A549 (cell line): ENCODE measurements around the gene RGS1. TPM values are rescaled to one million over a fixed set of nuclear protein-coding genes. Genes with fewer than 3 reads are reported as not detected.

Experiments used
- ATAC-seq, 2 experiments: fragments of 200-7000 bp in 1 of 2; fragments of >200 bp in 1 of 2; cut with Nextera tagmentation in 1 of 2; cut with Tn5 transposase in 1 of 2; 3 replicates each; pipeline versions ENCODE4 v1.8.0 to v1.9.1; 2018 to 2020; ENCODE audit warnings: mild to moderate bottlenecking in 1 of 2, moderate library complexity in 1 of 2
- CTCF ChIA-PET: fragments of 300-600 bp; sonication (Branson Sonifier 250); formaldehyde crosslinking; extraction: SDS; loops from one replicate; lab custom pipeline; 2021; ENCODE audit warnings: antibody characterized with exemption, inconsistent platforms; lab: Yijun Ruan, JAX
- POLR2A ChIA-PET: fragments of 350-600 bp; formaldehyde crosslinking; extraction: SDS; loops from one replicate; lab custom pipeline; 2021; ENCODE audit warnings: antibody characterized with exemption, inconsistent platforms; lab: Yijun Ruan, JAX
- DNase-seq, 2 experiments: peaks; one replicate each; pipeline versions ENCODE4 v3.0.0 to v3.0.0-alpha.2; 2011 to 2016; ENCODE audit warnings: low read depth in 1 of 2, low spot score in 1 of 2
- FAIRE-seq: peaks from 2 replicates; lab custom pipeline; 2011; peaks lifted over from hg19 to GRCh38; lab: Jason Lieb, UNC
- H3K27ac ChIP-seq, 2 experiments: fragments of >200 bp; sonication (Bioruptor Twin); formaldehyde crosslinking; 3 replicates each; pipeline ENCODE4 v1.5.1; 2016 to 2017
- H3K4me1 ChIP-seq: fragments of >200 bp; sonication (Bioruptor Twin); formaldehyde crosslinking; 3 replicates; pipeline ENCODE4 v1.6.1; 2016
- H3K4me2 ChIP-seq: fragments of >200 bp; sonication (Bioruptor Twin); formaldehyde crosslinking; 3 replicates; pipeline ENCODE4 v1.6.1; 2016
- H3K4me3 ChIP-seq: fragments of >200 bp; sonication (Bioruptor Twin); formaldehyde crosslinking; 3 replicates; pipeline ENCODE4 v1.5.1; 2016
- H3K9me3 ChIP-seq: fragments of >200 bp; sonication (Bioruptor Twin); formaldehyde crosslinking; 3 replicates; pipeline ENCODE4 v1.6.1; 2016
- BCL3 ChIP-seq: fragments of >200 bp; sonication (Bioruptor Twin); formaldehyde crosslinking; IDR thresholded peaks from 3 replicates; pipeline ENCODE4 v1.6.1; 2016
- CBX8 ChIP-seq: fragments of 200-600 bp; sonication (generic); IDR thresholded peaks from 2 replicates; pipeline ENCODE4 v1.6.1; 2016
- CHD4 ChIP-seq: fragments of 200-600 bp; sonication (generic); IDR thresholded peaks from 2 replicates; pipeline ENCODE4 v1.6.1; 2016; ENCODE audit warnings: antibody characterized with exemption, mild to moderate bottlenecking, borderline replicate concordance
- CTCF ChIP-seq: fragments of >200 bp; sonication (Bioruptor Twin); formaldehyde crosslinking; IDR thresholded peaks from 3 replicates; pipeline ENCODE4 v1.5.1; 2016
- EP300 ChIP-seq, 2 experiments: fragments of >200 bp; sonication (Bioruptor Twin); formaldehyde crosslinking; IDR thresholded peaks; 2 replicates in 1 of 2; 3 replicates in 1 of 2; pipeline ENCODE4 v1.6.1; 2016 to 2017
- FOSB ChIP-seq: fragments of 250-450 bp; sonication (Bioruptor Pico); IDR thresholded peaks from 2 replicates; pipeline ENCODE4 v1.5.0; 2020; ENCODE audit warnings: mild to moderate bottlenecking, moderate library complexity
- HDAC2 ChIP-seq: fragments of 200-600 bp; sonication (generic); IDR thresholded peaks from 2 replicates; pipeline ENCODE4 v1.6.1; 2016
- HOXB5 ChIP-seq: fragments of 250-450 bp; sonication (Bioruptor Pico); IDR thresholded peaks from 2 replicates; pipeline ENCODE4 v1.5.0; 2020; ENCODE audit warnings: mild to moderate bottlenecking, moderate library complexity
- JUNB ChIP-seq: fragments of >200 bp; sonication (Bioruptor Twin); formaldehyde crosslinking; IDR thresholded peaks from 2 replicates; pipeline ENCODE4 v1.6.1; 2016
- NFE2L2 ChIP-seq: fragments of 150-350 bp; conservative IDR thresholded peaks from 2 replicates; pipeline ENCODE4 v1.6.1; 2014; ENCODE audit warnings: low read length
- NPAS2 ChIP-seq: fragments of 250-450 bp; sonication (Bioruptor Pico); IDR thresholded peaks from 2 replicates; pipeline ENCODE4 v1.8.0; 2022; ENCODE audit warnings: mild to moderate bottlenecking, moderate library complexity, borderline replicate concordance
- NR3C1 ChIP-seq: fragments of >200 bp; sonication (Bioruptor Twin); formaldehyde crosslinking; IDR thresholded peaks from 3 replicates; pipeline ENCODE4 v1.6.1; 2017
- PHF8 ChIP-seq: fragments of 200-600 bp; sonication (generic); IDR thresholded peaks from 2 replicates; pipeline ENCODE4 v1.6.1; 2016; ENCODE audit warnings: low read depth, mild to moderate bottlenecking, antibody characterized with exemption, moderate library complexity, borderline replicate concordance
- RAD21 ChIP-seq, 2 experiments: fragments of >200 bp in 1 of 2; sonication (Bioruptor Twin) in 1 of 2; formaldehyde crosslinking in 1 of 2; IDR thresholded peaks in 1 of 2; conservative IDR thresholded peaks in 1 of 2; 2 replicates in 1 of 2; 3 replicates in 1 of 2; pipeline ENCODE4 v1.6.1; 2012 to 2018; ENCODE audit warnings: inconsistent platforms in 1 of 2
- RARB ChIP-seq: fragments of 250-450 bp; sonication (Bioruptor Pico); IDR thresholded peaks from 2 replicates; pipeline ENCODE4 v1.8.0; 2021; ENCODE audit warnings: mild to moderate bottlenecking, moderate library complexity
- RCOR1 ChIP-seq: fragments of 150-350 bp; IDR thresholded peaks from 2 replicates; pipeline ENCODE4 v1.6.1; 2014; ENCODE audit warnings: antibody characterized with exemption, low read length, low read depth
- SMC3 ChIP-seq: fragments of >200 bp; sonication (Bioruptor Twin); formaldehyde crosslinking; IDR thresholded peaks from 3 replicates; pipeline ENCODE4 v1.6.1; 2018; ENCODE audit warnings: inconsistent platforms
- TP53 ChIP-seq: fragments of 250-450 bp; sonication (Bioruptor Pico); IDR thresholded peaks from 2 replicates; pipeline ENCODE4 v1.5.0; 2021; ENCODE audit warnings: mild to moderate bottlenecking, moderate library complexity
- USF2 ChIP-seq: fragments of 450-650 bp; IDR thresholded peaks from 2 replicates; pipeline ENCODE4 v1.6.1; 2014; ENCODE audit warnings: antibody characterized with exemption
- ZNF302 ChIP-seq: fragments of 250-450 bp; sonication (Bioruptor Pico); IDR thresholded peaks from 2 replicates; pipeline ENCODE4 v1.9.0; 2021; ENCODE audit warnings: inconsistent platforms, mild to moderate bottlenecking, moderate library complexity
- WGBS: methylation state at CpG from one replicate; pipeline ENCODE4 v1.1.6; 2017; ENCODE audit errors: missing lambda C conversion rate; 5-methylcytosine and 5-hydroxymethylcytosine counted together
- polyA plus RNA-seq, 4 experiments: library from polyadenylated mRNA; depleted of rRNA in 3 of 4; stranded (reverse); fragments of >200 nt; fragmentation: RNase III in 1 of 4; extraction: RNeasy Plus Mini Kit Qiagen cat#74134 plus additional on column Dnase treatment in 1 of 4; gene quantifications; 2 replicates in 3 of 4; 3 replicates in 1 of 4; pipeline ENCODE4 v1.2.3, GENCODE V29; 2011 to 2017
- TF ChIP-seq, protein P1 (sequence below): fragments of 250-450 bp; sonication (Bioruptor Pico); IDR thresholded peaks from 2 replicates; pipeline ENCODE4 v1.5.0; 2020; ENCODE audit warnings: low read depth, mild to moderate bottlenecking, moderate library complexity

RGS1 gene
- polyA plus RNA-seq, 2 of the 4 experiments (the other 2 are of a cell fraction), result not detected

- peaks cover 29% of the 10 kb centered on the region for H3K4me1 ChIP-seq
- ChIA-PET POLR2A (no interaction called here), CTCF (no interaction called here)
- 22% methylated on average over 2 of the region's 2 CpGs for WGBS
- H3K9me3 ChIP-seq, result peaks cover 6% of the 10 kb centered on the region; the same call in 2 of the 3 replicates
- peak overlapping the region; percentile 39 to 68; a peak in 4 of 6 replicates for H3K27ac ChIP-seq
- no peak for DNase-seq
- ATAC-seq, result no peak
- FAIRE-seq, result no peak
- no peak overlapping the region for H3K4me3 ChIP-seq
- no peak for TF ChIP-seq NPAS2 (CRISPR knock-in tag)
- TF ChIP-seq FOSB (CRISPR knock-in tag), result no peak
- H3K4me2 ChIP-seq, result no peak overlapping the region
Observed at GRCh38 chr1:192534666-192535065, 40.9 kb upstream of the RGS1 start.

DNA sequence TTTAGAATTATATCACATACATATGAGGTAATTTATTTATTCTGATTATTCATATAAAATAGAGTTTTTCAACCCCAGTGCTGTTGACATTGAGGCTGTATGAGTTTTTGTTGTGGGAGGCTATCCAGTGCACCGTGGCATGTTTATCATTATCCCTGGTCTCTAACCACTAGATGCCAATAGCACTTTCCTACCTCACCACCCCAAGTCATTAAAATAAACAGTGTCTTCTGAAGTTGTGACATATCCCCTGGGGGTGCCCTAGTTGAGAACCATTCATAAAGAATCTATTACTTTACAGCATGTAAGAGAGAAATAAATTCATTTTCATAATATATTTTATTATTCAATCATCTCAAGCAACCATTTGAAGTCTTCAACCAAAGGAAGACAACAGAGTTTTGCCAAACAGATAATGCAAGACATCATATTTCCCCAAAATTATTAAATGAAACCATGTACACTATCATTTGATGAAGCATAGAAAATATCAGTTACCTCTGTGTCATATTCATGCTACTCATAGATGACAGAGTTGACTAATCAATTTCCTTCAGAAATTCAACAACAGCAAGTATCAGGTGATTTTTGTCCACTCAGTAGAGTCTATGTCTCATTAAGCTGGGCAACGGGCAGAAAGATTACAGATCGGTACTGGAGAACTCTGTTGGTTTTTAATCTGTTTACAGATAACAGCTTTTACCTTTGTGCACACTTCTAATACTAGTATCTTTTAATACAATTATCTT, 39.5 kb upstream of the RGS1 start:
- H3K9me3 ChIP-seq, result peaks cover 6% of the 10 kb centered on the region; the same call in 2 of the 3 replicates
- CTCF ChIA-PET, result no interaction called here
- TF ChIP-seq USF2 (no peak), CHD4 (no peak), HOXB5 (CRISPR knock-in tag) (no peak), RCOR1 (no peak), FOSB (CRISPR knock-in tag) (no peak)
- ATAC-seq, result no peak
- POLR2A ChIA-PET, result no interaction called here
- 78% methylated on average over 3 of the region's 3 CpGs for WGBS
- no peak overlapping the region for H3K4me3 ChIP-seq
- peaks cover 23% of the 10 kb centered on the region; the same call in 2 of the 3 replicates for H3K4me1 ChIP-seq
- no peak overlapping the region for H3K27ac ChIP-seq
- no peak overlapping the region for H3K4me2 ChIP-seq
- DNase-seq, result no peak
- no peak for FAIRE-seq

- POLR2A ChIA-PET, result no interaction called here
- peak overlapping the region; percentile 29 to 79; a peak in 5 of 6 replicates for H3K27ac ChIP-seq
- H3K4me1 ChIP-seq, result peaks cover 21% of the 10 kb centered on the region; the same call in 2 of the 3 replicates
- 82% methylated on average over 3 of the region's 3 CpGs for WGBS
- DNase-seq (no peak), ATAC-seq (no peak), FAIRE-seq (no peak)
- TF ChIP-seq PHF8 (no peak), TP53 (CRISPR knock-in tag) (no peak), RAD21 (conservative IDR thresholded peaks at IDR 0.05 in 1 of 2, IDR thresholded peaks at IDR 0.05 in 1 of 2) (no peak), NFE2L2 (no peak), BCL3 (no peak), RARB (CRISPR knock-in tag) (no peak), CTCF (no peak), ZNF302 (CRISPR knock-in tag) (no peak), SMC3 (no peak), EP300 (IDR thresholded peaks at IDR 0.05) (no peak), HDAC2 (no peak), CBX8 (no peak), JUNB (no peak), NR3C1 (no peak)
- TF ChIP-seq, protein P1, sequence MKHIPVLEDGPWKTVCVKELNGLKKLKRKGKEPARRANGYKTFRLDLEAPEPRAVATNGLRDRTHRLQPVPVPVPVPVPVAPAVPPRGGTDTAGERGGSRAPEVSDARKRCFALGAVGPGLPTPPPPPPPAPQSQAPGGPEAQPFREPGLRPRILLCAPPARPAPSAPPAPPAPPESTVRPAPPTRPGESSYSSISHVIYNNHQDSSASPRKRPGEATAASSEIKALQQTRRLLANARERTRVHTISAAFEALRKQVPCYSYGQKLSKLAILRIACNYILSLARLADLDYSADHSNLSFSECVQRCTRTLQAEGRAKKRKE (CRISPR knock-in tag), result no peak
- H3K4me2 ChIP-seq, result peak overlapping the region; percentile 5; the same call in 1 of the 3 replicates
- CTCF ChIA-PET, result interaction anchor here (1.3 to 1.5 kb wide), 2 partner anchors 61 to 269 kb away, joined by 4 to 6 read pairs; no protein-coding TSS in a partner anchor
- H3K9me3 ChIP-seq, result 0 out of 3 replicates have a peak, but pooled peaks cover 3% of the 10 kb centered on the region
- H3K4me3 ChIP-seq, result no peak overlapping the region
Observed at GRCh38 chr1:192538407-192539296, 36.9 kb upstream of the RGS1 start.
